Astrocyte (in vitro differentiated cells and primary cell): ENCODE data around the gene LRRFIP1.

Experiments used
- EZH2 ChIP-seq: IDR thresholded peaks from 2 replicates; pipeline ENCODE4 v1.6.1; 2012; ENCODE audit warnings: mild to moderate bottlenecking, low read length, inconsistent platforms; ENCODE audit not compliant: insufficient read depth
- TF ChIP-seq, protein P1 (sequence below): IDR thresholded peaks from 2 replicates; pipeline ENCODE4 v1.5.1; 2011; ENCODE audit warnings: low read depth, mild to moderate bottlenecking, inconsistent platforms, low read length, moderate library complexity; ENCODE audit not compliant: insufficient read depth

DNA sequence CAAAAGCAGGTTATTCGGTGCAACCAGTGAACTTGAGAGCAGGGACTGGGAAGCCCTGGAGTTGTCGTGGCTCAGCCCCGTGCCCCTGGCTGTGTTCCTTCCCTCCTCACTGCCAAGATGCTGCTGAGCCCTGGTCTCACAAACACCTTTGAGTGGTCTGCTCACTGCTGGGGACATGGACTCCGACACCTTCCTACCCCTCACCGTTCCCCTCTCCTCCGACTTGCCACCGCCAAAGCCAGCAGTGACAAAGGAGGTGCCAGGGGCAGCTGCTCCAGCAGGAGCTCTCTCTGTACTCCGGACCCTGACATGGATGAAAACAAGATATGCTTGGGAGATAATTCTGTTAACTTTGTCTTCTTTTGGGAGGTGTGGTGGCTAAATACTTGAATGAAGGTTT, 17.9 kb downstream of the LRRFIP1 start:
- TF ChIP-seq, protein P1, sequence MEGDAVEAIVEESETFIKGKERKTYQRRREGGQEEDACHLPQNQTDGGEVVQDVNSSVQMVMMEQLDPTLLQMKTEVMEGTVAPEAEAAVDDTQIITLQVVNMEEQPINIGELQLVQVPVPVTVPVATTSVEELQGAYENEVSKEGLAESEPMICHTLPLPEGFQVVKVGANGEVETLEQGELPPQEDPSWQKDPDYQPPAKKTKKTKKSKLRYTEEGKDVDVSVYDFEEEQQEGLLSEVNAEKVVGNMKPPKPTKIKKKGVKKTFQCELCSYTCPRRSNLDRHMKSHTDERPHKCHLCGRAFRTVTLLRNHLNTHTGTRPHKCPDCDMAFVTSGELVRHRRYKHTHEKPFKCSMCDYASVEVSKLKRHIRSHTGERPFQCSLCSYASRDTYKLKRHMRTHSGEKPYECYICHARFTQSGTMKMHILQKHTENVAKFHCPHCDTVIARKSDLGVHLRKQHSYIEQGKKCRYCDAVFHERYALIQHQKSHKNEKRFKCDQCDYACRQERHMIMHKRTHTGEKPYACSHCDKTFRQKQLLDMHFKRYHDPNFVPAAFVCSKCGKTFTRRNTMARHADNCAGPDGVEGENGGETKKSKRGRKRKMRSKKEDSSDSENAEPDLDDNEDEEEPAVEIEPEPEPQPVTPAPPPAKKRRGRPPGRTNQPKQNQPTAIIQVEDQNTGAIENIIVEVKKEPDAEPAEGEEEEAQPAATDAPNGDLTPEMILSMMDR = no peak
- no peak for TF ChIP-seq EZH2
